IMR-90 (cell line): Measurements from ENCODE around the gene C1orf159. TPM values are rescaled to one million over a fixed set of nuclear protein-coding genes. Genes with fewer than 3 reads are reported as not detected.

Source experiments
- ATAC-seq: fragments of 200-7000 bp; cut with Tn5 transposase; 2 replicates; pipeline ENCODE4 v1.9.1; 2020; ENCODE audit warnings: low read depth, mild to moderate bottlenecking, moderate library complexity
- BruUV-seq: library from RNA; stranded (reverse); fragments of 400-500 nt; replicated peaks from 2 replicates; lab custom pipeline; 2021; lab: Mats Ljungman, UMichigan
- CTCF ChIA-PET: fragments of 300-600 bp; formaldehyde crosslinking; extraction: SDS; loops from one replicate; lab custom pipeline; 2021; ENCODE audit warnings: antibody characterized with exemption; lab: Yijun Ruan, JAX
- POLR2A ChIA-PET: fragments of 300-600 bp; sonication (Branson Sonifier 250); formaldehyde crosslinking; loops from one replicate; lab custom pipeline; 2022; ENCODE audit warnings: antibody characterized with exemption; ENCODE audit not compliant: unreplicated experiment; lab: Charles Lee
- DNase-seq: peaks from one replicate; pipeline ENCODE4 v3.0.0; 2013
- H2AFZ ChIP-seq: replicated peaks from 2 replicates; pipeline ENCODE3; 2013; ENCODE audit warnings: low read length, mild to moderate bottlenecking; ENCODE audit not compliant: poor library complexity
- H2AK5ac ChIP-seq: 2 replicates; pipeline ENCODE4 v1.6.1; 2013; ENCODE audit warnings: low read depth, low read length, inconsistent platforms
- H2AK9ac ChIP-seq: replicated peaks from 2 replicates; pipeline ENCODE3; 2013; ENCODE audit warnings: mild to moderate bottlenecking, low read depth, low read length, moderate library complexity; ENCODE audit not compliant: poor library complexity
- H2BK120ac ChIP-seq: 2 replicates; pipeline ENCODE4 v1.6.1; 2013; ENCODE audit warnings: low read depth, low read length, inconsistent platforms
- H2BK15ac ChIP-seq: 3 replicates; pipeline ENCODE4 v1.6.1; 2013; ENCODE audit warnings: low read depth, low read length, inconsistent platforms
- H2BK20ac ChIP-seq: 2 replicates; pipeline ENCODE4 v1.6.1; 2013; ENCODE audit warnings: low read depth, mild to moderate bottlenecking, inconsistent platforms, low read length, moderate library complexity
- H2BK5ac ChIP-seq: 2 replicates; pipeline ENCODE4 v1.6.1; 2013; ENCODE audit warnings: mild to moderate bottlenecking, low read depth, low read length, inconsistent platforms; ENCODE audit not compliant: poor library complexity, severe bottlenecking
- H3K14ac ChIP-seq: replicated peaks from 2 replicates; pipeline ENCODE4 v1.6.1; 2013; ENCODE audit warnings: low read depth, low read length, inconsistent platforms
- H3K18ac ChIP-seq: 2 replicates; pipeline ENCODE4 v1.6.1; 2013; ENCODE audit warnings: low read depth, low read length, control low read depth
- H3K23ac ChIP-seq: 2 replicates; pipeline ENCODE4 v1.6.1; 2013; ENCODE audit warnings: low read depth, low read length, inconsistent platforms
- H3K27ac ChIP-seq: 2 replicates; pipeline ENCODE4 v1.5.1; 2013; ENCODE audit warnings: mild to moderate bottlenecking, control low read depth, low read length; ENCODE audit not compliant: insufficient read depth
- H3K27me3 ChIP-seq: 2 replicates; pipeline ENCODE4 v1.6.1; 2013; ENCODE audit warnings: low read length; ENCODE audit not compliant: control insufficient read depth, insufficient read depth
- H3K36me3 ChIP-seq: 2 replicates; pipeline ENCODE4 v1.6.1; 2013; ENCODE audit warnings: low read length, mixed read lengths; ENCODE audit not compliant: control insufficient read depth, insufficient read depth
- H3K4ac ChIP-seq: 2 replicates; pipeline ENCODE4 v1.6.1; 2013; ENCODE audit warnings: low read depth, low read length, inconsistent platforms
- H3K4me1 ChIP-seq: 2 replicates; pipeline ENCODE4 v1.6.1; 2013; ENCODE audit warnings: low read length, mixed read lengths; ENCODE audit not compliant: control insufficient read depth, insufficient read depth
- H3K4me2 ChIP-seq: 2 replicates; pipeline ENCODE4 v1.6.1; 2013; ENCODE audit warnings: low read depth, mild to moderate bottlenecking, control low read depth, low read length, moderate library complexity
- H3K4me3 ChIP-seq: 2 replicates; pipeline ENCODE4 v1.5.1; 2013; ENCODE audit warnings: low read depth, mild to moderate bottlenecking, control low read depth, low read length, moderate library complexity; ENCODE audit not compliant: insufficient read depth
- H3K56ac ChIP-seq: 2 replicates; pipeline ENCODE4 v1.6.1; 2013; ENCODE audit warnings: low read length, inconsistent platforms; ENCODE audit not compliant: insufficient read depth; ENCODE audit errors: extremely low read depth
- H3K79me1 ChIP-seq, 2 experiments: 2 replicates each; pipeline ENCODE4 v1.6.1; 2013; ENCODE audit warnings: low read length in 2 of 2, inconsistent platforms in 1 of 2, low read depth in 1 of 2
- H3K9ac ChIP-seq: 2 replicates; pipeline ENCODE4 v1.6.1; 2013; ENCODE audit warnings: low read depth, low read length, control low read depth
- H3K9me1 ChIP-seq: 2 replicates; pipeline ENCODE4 v1.6.1; 2013; ENCODE audit warnings: low read length, inconsistent platforms; ENCODE audit not compliant: insufficient read depth
- H3K9me3 ChIP-seq: 2 replicates; pipeline ENCODE4 v1.6.1; 2013; ENCODE audit warnings: low read length; ENCODE audit not compliant: control insufficient read depth, insufficient read depth
- H4K20me1 ChIP-seq: 2 replicates; pipeline ENCODE4 v1.6.1; 2013; ENCODE audit warnings: low read length, inconsistent platforms; ENCODE audit not compliant: insufficient read depth
- H4K5ac ChIP-seq: 2 replicates; pipeline ENCODE4 v1.6.1; 2013; ENCODE audit warnings: mild to moderate bottlenecking, low read depth, low read length, control low read depth
- H4K8ac ChIP-seq, 2 experiments: 2 replicates each; pipeline ENCODE4 v1.6.1; 2013; ENCODE audit warnings: low read depth in 2 of 2, low read length in 2 of 2, control low read depth in 1 of 2, inconsistent platforms in 1 of 2
- H4K91ac ChIP-seq: 2 replicates; pipeline ENCODE4 v1.6.1; 2013; ENCODE audit warnings: low read depth, low read length, inconsistent platforms; ENCODE audit not compliant: insufficient read depth
- BHLHE40 ChIP-seq: fragments of 150-350 bp; IDR thresholded peaks from 2 replicates; pipeline ENCODE4 v1.6.1; 2016; ENCODE audit warnings: mild to moderate bottlenecking, low read depth, low read length
- CEBPB ChIP-seq: IDR thresholded peaks from 2 replicates; pipeline ENCODE4 v1.6.1; 2012; ENCODE audit warnings: low read depth, low read length, improper control_type of control experiment
- FOS ChIP-seq: fragments of 150-350 bp; IDR thresholded peaks from 2 replicates; pipeline ENCODE4 v1.6.1; 2016; ENCODE audit warnings: low read depth, low read length
- MAFK ChIP-seq: IDR thresholded peaks from 2 replicates; pipeline ENCODE4 v1.6.1; 2012; ENCODE audit warnings: low read depth, low read length, improper control_type of control experiment
- MAZ ChIP-seq: IDR thresholded peaks from 2 replicates; pipeline ENCODE4 v1.6.1; 2012; ENCODE audit warnings: low read depth, mild to moderate bottlenecking, low read length, improper control_type of control experiment, moderate library complexity, borderline replicate concordance
- MXI1 ChIP-seq: IDR thresholded peaks from 2 replicates; pipeline ENCODE4 v1.6.1; 2012; ENCODE audit warnings: low read depth, mild to moderate bottlenecking, low read length, moderate library complexity, borderline replicate concordance
- POLR2A ChIP-seq: IDR thresholded peaks from 2 replicates; pipeline ENCODE4 v1.6.1; 2012; ENCODE audit warnings: mild to moderate bottlenecking, low read depth, low read length
- RAD21 ChIP-seq: IDR thresholded peaks from 2 replicates; pipeline ENCODE4 v1.6.1; 2012; ENCODE audit warnings: low read length, improper control_type of control experiment
- RCOR1 ChIP-seq: IDR thresholded peaks from 2 replicates; pipeline ENCODE4 v1.6.1; 2012; ENCODE audit warnings: mild to moderate bottlenecking, low read length, improper control_type of control experiment; ENCODE audit not compliant: insufficient replicate concordance
- RFX5 ChIP-seq: IDR thresholded peaks from 2 replicates; pipeline ENCODE4 v1.8.0; 2012; ENCODE audit warnings: low read depth, mild to moderate bottlenecking, low read length, moderate library complexity
- SMC3 ChIP-seq: fragments of 150-350 bp; IDR thresholded peaks from 2 replicates; pipeline ENCODE4 v1.6.1; 2016; ENCODE audit warnings: low read depth, mild to moderate bottlenecking, antibody characterized with exemption, low read length, moderate library complexity
- WGBS, 2 experiments: methylation state at CpG; one replicate each; pipeline versions ENCODE4 v1.1.5 to v1.1.7; 2013; ENCODE audit warnings: missing lambda C conversion rate in 2 of 2; ENCODE audit not compliant: insufficient read length in 1 of 2; ENCODE audit errors: extremely low coverage in 2 of 2; 5-methylcytosine and 5-hydroxymethylcytosine counted together
- dilution Hi-C: fragments of 300-500 bp; cut with HindIII; formaldehyde crosslinking; loops from one replicate; pipeline ENCODE4 v1.14.3; 2018; ENCODE audit warnings: low sequenced_read_pairs; ENCODE audit not compliant: unreplicated experiment
- in situ Hi-C: fragments of 300-500 bp; cut with MboI; formaldehyde crosslinking; loops from 3 replicates; pipeline ENCODE4 v1.14.3; 2019; ENCODE audit warnings: low sequenced_read_pairs, inconsistent platforms, mixed read lengths
- intact Hi-C: fragments of 100-400 bp; cut with micrococcal nuclease; formaldehyde crosslinking; loops from 2 replicates; pipeline ENCODE4 v1.10.0; 2022
- polyA plus RNA-seq, 3 experiments: library from polyadenylated mRNA; depleted of rRNA; stranded (reverse); fragments of >200 nt; gene quantifications; 2 replicates each; pipeline ENCODE4 v1.2.3, GENCODE V29; 2012; ENCODE audit warnings: low replicate concordance in 1 of 3
- total RNA-seq: library from RNA; depleted of rRNA; stranded (reverse); fragments of >200 nt; gene quantifications from 2 replicates; pipeline ENCODE4 v1.2.3, GENCODE V29; 2012
- TF ChIP-seq, protein P1 (sequence below): fragments of 150-350 bp; IDR thresholded peaks from 2 replicates; pipeline ENCODE4 v1.6.1; 2016; ENCODE audit warnings: low read depth, mild to moderate bottlenecking, low read length, moderate library complexity, borderline replicate concordance
- TF ChIP-seq, protein P2 (sequence below): fragments of 150-350 bp; IDR thresholded peaks from 2 replicates; pipeline ENCODE4 v1.6.1; 2017; ENCODE audit warnings: mild to moderate bottlenecking, antibody characterized with exemption, low read length, low read depth
- TF ChIP-seq, protein P3 (sequence below): conservative IDR thresholded peaks from 2 replicates; pipeline ENCODE4 v1.5.1; 2012; ENCODE audit warnings: mild to moderate bottlenecking, low read depth, low read length, improper control_type of control experiment

C1orf159 gene
- total and polyA plus RNA-seq, 2 of the 4 experiments (the other 2 are of a cell fraction) = 2.9 to 12.6 TPM

DNA sequence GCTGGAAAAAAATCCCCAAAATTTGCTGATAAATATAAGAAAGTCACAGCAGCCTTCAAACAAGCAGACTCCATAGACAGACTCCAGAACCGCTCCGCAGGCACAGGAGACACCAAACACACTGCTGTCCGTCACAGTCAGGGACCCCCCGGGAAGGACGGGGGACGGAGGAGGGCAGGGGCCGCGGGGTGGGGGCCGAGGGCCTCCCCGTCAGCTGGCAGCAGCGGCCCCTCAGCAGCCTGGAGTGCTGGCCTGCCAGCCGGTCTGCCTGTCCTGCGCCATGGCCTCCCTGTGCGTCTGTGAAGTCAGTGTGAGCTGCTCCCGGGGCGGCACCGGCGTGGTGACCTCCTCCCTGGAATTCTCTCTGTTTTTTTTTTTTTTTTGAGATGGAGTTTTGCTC, 10.1 kb upstream of the C1orf159 start:
- CTCF ChIA-PET = no interaction called here
- no peaks in the 10 kb centered on the region for H3K4me1 ChIP-seq
- H4K5ac ChIP-seq = no peak overlapping the region
- ATAC-seq = no peak
- no peak overlapping the region for H3K4me3 ChIP-seq
- H2AK9ac ChIP-seq = no peak overlapping the region
- BruUV-seq = no TSS peak
- H3K27me3 ChIP-seq = peaks cover 3% of the 10 kb centered on the region
- H3K79me1 ChIP-seq = no peaks in the 10 kb centered on the region
- no peak overlapping the region for H4K8ac ChIP-seq
- no peaks in the 10 kb centered on the region for H3K36me3 ChIP-seq
- H4K91ac ChIP-seq = no peak overlapping the region
- intact Hi-C loops = no loop called here
- DNase-seq = no peak
- no peak overlapping the region for H2AFZ ChIP-seq
- H2BK20ac ChIP-seq = no peak overlapping the region
- H3K4ac ChIP-seq = no peak overlapping the region
- H3K14ac ChIP-seq = no peak overlapping the region
- no peak overlapping the region for H3K56ac ChIP-seq
- no peak overlapping the region for H3K18ac ChIP-seq
- no peaks in the 10 kb centered on the region for H4K20me1 ChIP-seq
- dilution Hi-C loops = no loop called here
- in situ Hi-C loops = no loop called here
- no peak overlapping the region for H3K23ac ChIP-seq
- H3K4me2 ChIP-seq = no peak overlapping the region
- H2BK5ac ChIP-seq = no peak overlapping the region
- H3K9ac ChIP-seq = no peak overlapping the region
- no peak overlapping the region for H3K27ac ChIP-seq
- 0 out of 2 replicates have a peak, but pooled peaks cover 3% of the 10 kb centered on the region for H3K9me3 ChIP-seq
- WGBS, 2 experiments = no CpG with 5 or more reads among the region's 18 CpGs
- H3K9me1 ChIP-seq = peaks cover 9% of the 10 kb centered on the region
- H2BK120ac ChIP-seq = no peak overlapping the region
- TF ChIP-seq, protein P1, sequence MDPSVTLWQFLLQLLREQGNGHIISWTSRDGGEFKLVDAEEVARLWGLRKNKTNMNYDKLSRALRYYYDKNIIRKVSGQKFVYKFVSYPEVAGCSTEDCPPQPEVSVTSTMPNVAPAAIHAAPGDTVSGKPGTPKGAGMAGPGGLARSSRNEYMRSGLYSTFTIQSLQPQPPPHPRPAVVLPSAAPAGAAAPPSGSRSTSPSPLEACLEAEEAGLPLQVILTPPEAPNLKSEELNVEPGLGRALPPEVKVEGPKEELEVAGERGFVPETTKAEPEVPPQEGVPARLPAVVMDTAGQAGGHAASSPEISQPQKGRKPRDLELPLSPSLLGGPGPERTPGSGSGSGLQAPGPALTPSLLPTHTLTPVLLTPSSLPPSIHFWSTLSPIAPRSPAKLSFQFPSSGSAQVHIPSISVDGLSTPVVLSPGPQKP = no peak
- TF ChIP-seq CEBPB (no peak), FOS (no peak), MAZ (no peak), BHLHE40 (no peak), RFX5 (no peak), POLR2A (no peak), MAFK (no peak), SMC3 (no peak), MXI1 (no peak), RAD21 (no peak), RCOR1 (no peak)
- TF ChIP-seq, protein P2, sequence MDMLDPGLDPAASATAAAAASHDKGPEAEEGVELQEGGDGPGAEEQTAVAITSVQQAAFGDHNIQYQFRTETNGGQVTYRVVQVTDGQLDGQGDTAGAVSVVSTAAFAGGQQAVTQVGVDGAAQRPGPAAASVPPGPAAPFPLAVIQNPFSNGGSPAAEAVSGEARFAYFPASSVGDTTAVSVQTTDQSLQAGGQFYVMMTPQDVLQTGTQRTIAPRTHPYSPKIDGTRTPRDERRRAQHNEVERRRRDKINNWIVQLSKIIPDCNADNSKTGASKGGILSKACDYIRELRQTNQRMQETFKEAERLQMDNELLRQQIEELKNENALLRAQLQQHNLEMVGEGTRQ = no peak
- TF ChIP-seq, protein P3, sequence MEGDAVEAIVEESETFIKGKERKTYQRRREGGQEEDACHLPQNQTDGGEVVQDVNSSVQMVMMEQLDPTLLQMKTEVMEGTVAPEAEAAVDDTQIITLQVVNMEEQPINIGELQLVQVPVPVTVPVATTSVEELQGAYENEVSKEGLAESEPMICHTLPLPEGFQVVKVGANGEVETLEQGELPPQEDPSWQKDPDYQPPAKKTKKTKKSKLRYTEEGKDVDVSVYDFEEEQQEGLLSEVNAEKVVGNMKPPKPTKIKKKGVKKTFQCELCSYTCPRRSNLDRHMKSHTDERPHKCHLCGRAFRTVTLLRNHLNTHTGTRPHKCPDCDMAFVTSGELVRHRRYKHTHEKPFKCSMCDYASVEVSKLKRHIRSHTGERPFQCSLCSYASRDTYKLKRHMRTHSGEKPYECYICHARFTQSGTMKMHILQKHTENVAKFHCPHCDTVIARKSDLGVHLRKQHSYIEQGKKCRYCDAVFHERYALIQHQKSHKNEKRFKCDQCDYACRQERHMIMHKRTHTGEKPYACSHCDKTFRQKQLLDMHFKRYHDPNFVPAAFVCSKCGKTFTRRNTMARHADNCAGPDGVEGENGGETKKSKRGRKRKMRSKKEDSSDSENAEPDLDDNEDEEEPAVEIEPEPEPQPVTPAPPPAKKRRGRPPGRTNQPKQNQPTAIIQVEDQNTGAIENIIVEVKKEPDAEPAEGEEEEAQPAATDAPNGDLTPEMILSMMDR = no peak
- POLR2A ChIA-PET = no interaction called here
- no peak overlapping the region for H2AK5ac ChIP-seq
- no peak overlapping the region for H2BK15ac ChIP-seq
